Right lobe of liver (tissue), 4 donors: Measurements from ENCODE around the gene NOTCH4.
A peak's percentile ranks its signal among the peaks of the same experiment; 100 is the strongest.

ENCODE experiments used
- CTCF ChIP-seq, 4 donors: fragments of 200-600 bp in 3 of 4; fragments of 450-650 bp in 1 of 4; IDR thresholded peaks; one replicate each; pipeline versions ENCODE4 v1.5.1 to v1.8.0; 2016 to 2022; ENCODE audit warnings: antibody characterized with exemption in 4 of 4, mild to moderate bottlenecking in 2 of 4
- POLR2A ChIP-seq: fragments of 450-650 bp; IDR thresholded peaks from one replicate; pipeline ENCODE4 v1.6.1; 2017; ENCODE audit warnings: antibody characterized with exemption, mild to moderate bottlenecking
- donor health status: DM: no; HTN: no; CAD: no.
- donor health status: DM: no; HTN: no; CAD: no.
- donor health status: DM: no; HTN: yes; CAD: no.

DNA sequence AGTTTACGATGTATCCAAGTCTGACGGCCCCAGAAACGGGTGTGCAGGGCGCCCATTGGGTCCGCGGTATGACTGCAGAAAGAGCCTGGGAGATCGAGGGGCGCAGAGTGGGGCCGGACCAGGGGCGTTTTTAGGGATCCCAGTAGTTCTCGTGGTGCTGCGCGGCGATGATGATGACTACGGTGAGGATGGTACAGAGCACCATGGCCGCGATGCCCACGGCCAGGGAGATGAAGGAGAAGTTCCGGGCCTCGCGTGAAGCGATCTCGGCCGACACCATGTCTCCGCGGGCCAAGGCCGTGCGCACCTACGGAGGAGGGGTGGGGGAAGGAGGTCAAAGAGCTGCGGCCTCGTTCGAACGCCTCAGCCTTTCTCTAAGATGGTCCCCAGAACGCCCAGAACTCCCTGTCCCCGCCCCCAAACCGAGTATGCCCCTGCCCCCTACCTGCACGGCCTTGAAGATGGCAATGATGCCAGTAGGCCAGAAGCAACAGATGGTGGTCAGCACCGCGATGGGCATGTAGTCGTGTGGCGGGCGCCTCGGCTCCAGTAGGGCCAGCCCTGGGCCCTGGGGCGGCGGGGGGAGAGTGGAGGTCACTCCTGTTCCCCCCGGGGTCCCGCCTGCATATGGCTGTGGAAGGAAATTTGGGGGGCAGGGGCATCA lies 74.6 kb downstream of the NOTCH4 start:
- TF ChIP-seq POLR2A (no peak), CTCF (IDR thresholded peaks at IDR 0.05) (peak in 1 of 4 donors; percentile 3)
